H1 (cell line): Measurements from ENCODE around the gene NOS1AP. TPM values are rescaled to one million over a fixed set of nuclear protein-coding genes. Genes with fewer than 3 reads are reported as not detected.

Experiments
- CTCF ChIA-PET: fragments of 300-600 bp; sonication (Branson Sonifier 250); formaldehyde crosslinking; loops from one replicate; lab custom pipeline; 2021; ENCODE audit not compliant: partially characterized antibody; lab: Charles Lee
- POLR2A ChIA-PET: fragments of 300-600 bp; sonication (Branson Sonifier 250); formaldehyde crosslinking; loops from one replicate; lab custom pipeline; 2021; ENCODE audit warnings: inconsistent platforms; ENCODE audit not compliant: partially characterized antibody; lab: Charles Lee
- DNase-seq, 2 experiments: peaks; one replicate each; pipeline versions ENCODE4 v3.0.0 to v3.0.0-alpha.2; 2010 to 2022; ENCODE audit warnings: low spot score in 2 of 2, low read depth in 1 of 2, mixed read lengths in 1 of 2
- FAIRE-seq: peaks from 2 replicates; lab custom pipeline; 2011; peaks lifted over from hg19 to GRCh38; lab: Jason Lieb, UNC
- H2AFZ ChIP-seq: 2 replicates; pipeline ENCODE4 v1.8.1; 2012; ENCODE audit warnings: low read length, inconsistent platforms
- H2AK5ac ChIP-seq: 2 replicates; pipeline ENCODE4 v1.6.1; 2013; ENCODE audit warnings: low read depth, low read length
- H2BK120ac ChIP-seq: replicated peaks from 2 replicates; pipeline ENCODE3; 2013; ENCODE audit warnings: low read depth, low read length, inconsistent platforms
- H2BK12ac ChIP-seq: 2 replicates; pipeline ENCODE4 v1.6.1; 2013; ENCODE audit warnings: low read depth, low read length
- H2BK15ac ChIP-seq: 2 replicates; pipeline ENCODE4 v1.6.1; 2013; ENCODE audit warnings: low read length
- H2BK20ac ChIP-seq: 2 replicates; pipeline ENCODE4 v1.6.1; 2013; ENCODE audit warnings: low read length
- H2BK5ac ChIP-seq: 2 replicates; pipeline ENCODE4 v1.6.1; 2013; ENCODE audit warnings: low read depth, low read length
- H3K14ac ChIP-seq: 2 replicates; pipeline ENCODE4 v1.6.1; 2013; ENCODE audit warnings: inconsistent platforms; ENCODE audit not compliant: insufficient read length
- H3K18ac ChIP-seq: 2 replicates; pipeline ENCODE4 v1.6.1; 2013; ENCODE audit warnings: low read length; ENCODE audit errors: extremely low read depth
- H3K23ac ChIP-seq: 2 replicates; pipeline ENCODE4 v1.6.1; 2013; ENCODE audit warnings: inconsistent platforms; ENCODE audit not compliant: insufficient read length
- H3K23me2 ChIP-seq: 2 replicates; pipeline ENCODE4 v1.6.1; 2013; ENCODE audit warnings: low read depth, low read length
- H3K27ac ChIP-seq: 2 replicates; pipeline ENCODE4 v1.6.1; 2011; ENCODE audit warnings: low read depth, low read length, inconsistent platforms
- H3K27me3 ChIP-seq, 4 experiments: replicated peaks in 1 of 4; 1 replicate in 1 of 4; 2 replicates in 3 of 4; pipeline versions ENCODE4 v1.6.1 to v1.8.1; 2011 to 2013; ENCODE audit warnings: low read length in 3 of 4, mild to moderate bottlenecking in 3 of 4, inconsistent platforms in 2 of 4, mixed read lengths in 2 of 4, moderate library complexity in 1 of 4; ENCODE audit not compliant: control insufficient read depth in 3 of 4, insufficient read depth in 3 of 4; ENCODE audit errors: extremely low read depth in 1 of 4
- H3K36me3 ChIP-seq, 4 experiments: 2 replicates each; pipeline versions ENCODE4 v1.6.1 to v1.8.1; 2011 to 2013; ENCODE audit warnings: mild to moderate bottlenecking in 4 of 4, low read length in 3 of 4, moderate library complexity in 2 of 4, control low read depth in 1 of 4, inconsistent platforms in 1 of 4; ENCODE audit not compliant: insufficient read depth in 4 of 4, control insufficient read depth in 2 of 4
- H3K4ac ChIP-seq: replicated peaks from 2 replicates; pipeline ENCODE3; 2013; ENCODE audit warnings: low read length, low read depth, mixed read lengths, inconsistent platforms; ENCODE audit not compliant: insufficient read length
- H3K4me1 ChIP-seq, 4 experiments: replicated peaks in 1 of 4; 1 replicate in 1 of 4; 2 replicates in 3 of 4; pipeline versions ENCODE4 v1.6.1 to v1.8.1; 2011 to 2013; ENCODE audit warnings: low read length in 3 of 4, inconsistent platforms in 2 of 4, mixed read lengths in 1 of 4; ENCODE audit not compliant: insufficient read depth in 4 of 4, control insufficient read depth in 3 of 4
- H3K4me2 ChIP-seq, 2 experiments: 2 replicates each; pipeline versions ENCODE4 v1.6.1 to v1.8.1; 2011 to 2013; ENCODE audit warnings: low read depth in 2 of 2, low read length in 2 of 2, control low read depth in 1 of 2, inconsistent platforms in 1 of 2, mild to moderate bottlenecking in 1 of 2; ENCODE audit not compliant: insufficient read depth in 1 of 2
- H3K4me3 ChIP-seq, 4 experiments: fragments of 200-600, 300-600 bp in 1 of 4; sonication (generic), shearing (Covaris generic), sonication (Bioruptor Twin) in 1 of 4; 2 replicates each; pipeline versions ENCODE4 v1.5.1 to v1.8.1; 2011 to 2016; ENCODE audit warnings: low read length in 4 of 4, low read depth in 3 of 4, control low read depth in 2 of 4, inconsistent platforms in 2 of 4, mild to moderate bottlenecking in 2 of 4, mixed read lengths in 1 of 4, moderate library complexity in 1 of 4; ENCODE audit not compliant: insufficient read depth in 2 of 4; ENCODE audit errors: extremely low read depth in 1 of 4
- H3K56ac ChIP-seq: replicated peaks from 2 replicates; pipeline ENCODE3; 2013; ENCODE audit warnings: low read depth, mild to moderate bottlenecking, mixed read lengths, low read length, inconsistent platforms; ENCODE audit not compliant: insufficient read length
- H3K79me1 ChIP-seq: 2 replicates; pipeline ENCODE4 v1.6.1; 2013; ENCODE audit warnings: low read depth, low read length, control low read depth
- H3K79me2 ChIP-seq, 2 experiments: 2 replicates each; pipeline versions ENCODE4 v1.6.1 to v1.8.1; 2012 to 2013; ENCODE audit warnings: low read length in 2 of 2, mild to moderate bottlenecking in 2 of 2, inconsistent platforms in 1 of 2; ENCODE audit not compliant: insufficient read depth in 2 of 2, control insufficient read depth in 1 of 2
- H3K9ac ChIP-seq, 4 experiments: replicated peaks in 1 of 4; 1 replicate in 1 of 4; 2 replicates in 3 of 4; pipeline versions ENCODE4 v1.6.1 to v1.8.1; 2011 to 2013; ENCODE audit warnings: low read depth in 3 of 4, low read length in 3 of 4, control low read depth in 2 of 4, mild to moderate bottlenecking in 2 of 4, moderate library complexity in 2 of 4, inconsistent platforms in 1 of 4; ENCODE audit errors: extremely low read depth in 1 of 4
- H3K9me3 ChIP-seq, 2 experiments: 2 replicates each; pipeline versions ENCODE4 v1.6.1 to v1.8.1; 2012 to 2013; ENCODE audit warnings: mild to moderate bottlenecking in 2 of 2, moderate library complexity in 2 of 2, control low read depth in 1 of 2, inconsistent platforms in 1 of 2, low read depth in 1 of 2, low read length in 1 of 2, mixed read lengths in 1 of 2; ENCODE audit not compliant: insufficient read depth in 2 of 2
- H4K20me1 ChIP-seq, 2 experiments: replicated peaks in 1 of 2; 2 replicates each; pipeline versions ENCODE3 to v1.8.1; 2011 to 2013; ENCODE audit warnings: inconsistent platforms in 2 of 2, low read length in 2 of 2, mild to moderate bottlenecking in 1 of 2; ENCODE audit not compliant: insufficient read depth in 2 of 2, control insufficient read depth in 1 of 2
- H4K5ac ChIP-seq: 2 replicates; pipeline ENCODE4 v1.6.1; 2013; ENCODE audit warnings: low read length, low read depth, mixed read lengths, inconsistent platforms; ENCODE audit not compliant: insufficient read length
- H4K8ac ChIP-seq: 2 replicates; pipeline ENCODE4 v1.8.0; 2013; ENCODE audit warnings: mild to moderate bottlenecking, moderate library complexity, low read length, inconsistent platforms; ENCODE audit not compliant: insufficient read depth; ENCODE audit errors: extremely low read depth
- H4K91ac ChIP-seq: replicated peaks from 2 replicates; pipeline ENCODE3; 2013; ENCODE audit warnings: low read length, mixed read lengths, inconsistent platforms; ENCODE audit not compliant: insufficient read length
- CTCF ChIP-seq, 3 experiments: IDR thresholded peaks; 1 replicate in 2 of 3; 2 replicates in 1 of 3; pipeline versions ENCODE4 v1.5.1 to v1.6.1; 2011; ENCODE audit warnings: low read length in 3 of 3, mild to moderate bottlenecking in 3 of 3, inconsistent platforms in 2 of 3, low read depth in 1 of 3, moderate library complexity in 1 of 3; ENCODE audit not compliant: insufficient read depth in 1 of 3; ENCODE audit errors: control extremely low read depth in 1 of 3
- KDM5A ChIP-seq: fragments of 200-600 bp; IDR thresholded peaks from 2 replicates; pipeline ENCODE4 v1.7.1; 2012; ENCODE audit warnings: mild to moderate bottlenecking, low read length, inconsistent platforms, mixed read lengths
- MAX ChIP-seq: IDR thresholded peaks from 2 replicates; pipeline ENCODE4 v1.6.1; 2012; ENCODE audit warnings: inconsistent platforms
- POLR2AphosphoS5 ChIP-seq: IDR thresholded peaks from 2 replicates; pipeline ENCODE4 v1.6.1; 2011; ENCODE audit warnings: low read depth, low read length
- RAD21 ChIP-seq, 2 experiments: IDR thresholded peaks in 1 of 2; conservative IDR thresholded peaks in 1 of 2; 2 replicates each; pipeline ENCODE4 v1.6.1; 2011; ENCODE audit warnings: low read depth in 2 of 2, low read length in 2 of 2, improper control_type of control experiment in 1 of 2, inconsistent platforms in 1 of 2, mild to moderate bottlenecking in 1 of 2, moderate library complexity in 1 of 2
- SIRT6 ChIP-seq: IDR thresholded peaks from one replicate; pipeline ENCODE4 v1.7.1; 2012; ENCODE audit warnings: low read length, inconsistent platforms
- SP4 ChIP-seq: IDR thresholded peaks from 2 replicates; pipeline ENCODE4 v1.6.1; 2012; ENCODE audit warnings: low read length, inconsistent platforms
- WGBS, 2 experiments: shearing (Covaris generic) in 1 of 2; methylation state at CpG; one replicate each; pipeline versions ENCODE4 v1.1.6 to v1.1.7; 2013 to 2015; ENCODE audit warnings: low lambda C conversion rate in 2 of 2, mixed read lengths in 2 of 2, inconsistent platforms in 1 of 2, low coverage in 1 of 2, missing lambda C conversion rate in 1 of 2; ENCODE audit not compliant: insufficient replicate concordance in 2 of 2, insufficient coverage in 1 of 2, insufficient read length in 1 of 2; ENCODE audit errors: extremely low coverage in 1 of 2, missing lambda C conversion rate in 1 of 2; 5-methylcytosine and 5-hydroxymethylcytosine counted together
- polyA plus RNA-seq, 7 experiments: library from polyadenylated mRNA; depleted of rRNA in 3 of 7; stranded (reverse) in 5 of 7; unstranded in 2 of 7; fragments of >200 nt in 5 of 7; fragments of 200-250 nt in 2 of 7; gene quantifications; 1 replicate in 5 of 7; 2 replicates in 1 of 7; 4 replicates in 1 of 7; pipeline versions ENCODE4 v1.2.1 to v1.2.3, GENCODE V29; 2011 to 2013; ENCODE audit warnings: missing spikeins in 2 of 7, mixed read lengths in 2 of 7
- total RNA-seq: library from RNA; stranded (reverse); fragmentation: NEBNext Ultra II Directional; extraction: Animal tissue kit (Norgen Biotek cat#: 25700); gene quantifications from 2 replicates; pipeline ENCODE4 v1.2.1, GENCODE V29; 2021

Gene NOS1AP
- total and polyA plus RNA-seq, 2 of the 8 experiments (the other 6 are each of a cell fraction or from before 2014, with no cell fraction given), result 2.4 to 12.1 TPM

GRCh38 chr1:162276493-162276892 is 207.0 kb downstream of the NOS1AP start:
- Histone ChIP-seq H2AFZ (no peak overlapping the region), H3K36me3 (no peaks in the 10 kb centered on the region), H4K8ac (no peak overlapping the region), H3K4me1 (no peaks in the 10 kb centered on the region), H4K5ac (no peak overlapping the region), H2BK20ac (no peak overlapping the region), H2BK12ac (no peak overlapping the region), H3K4me2 (no peak overlapping the region), H3K9ac (no peak overlapping the region), H3K9me3 (no peaks in the 10 kb centered on the region), H4K20me1 (no peaks in the 10 kb centered on the region), H2BK120ac (no peak overlapping the region), H2BK5ac (no peak overlapping the region), H4K91ac (no peak overlapping the region), H3K4me3 (no peak overlapping the region), H3K27me3 (no peaks in the 10 kb centered on the region), H3K27ac (no peak overlapping the region), H3K79me1 (no peaks in the 10 kb centered on the region), H3K79me2 (peaks cover 0 to 2% of the 10 kb centered on the region in 2 experiments; a peak in 1 of 4 replicates), H3K14ac (no peak overlapping the region), H2BK15ac (no peak overlapping the region), H2AK5ac (no peak overlapping the region), H3K23me2 (no peaks in the 10 kb centered on the region), H3K56ac (no peak overlapping the region), H3K18ac (no peak overlapping the region), H3K4ac (no peak overlapping the region), H3K23ac (no peak overlapping the region)
- no peak for DNase-seq
- FAIRE-seq, result peak; percentile 32
- WGBS, 2 experiments, result 91% methylated on average over 1 of the region's 1 CpG; no CpG with 5 or more reads in 1 of the 2 experiments
- CTCF ChIA-PET, result interaction anchor here (0.6 to 3.0 kb wide), 15 partner anchors 9 to 225 kb away, joined by 3 to 13 read pairs (median 4); no protein-coding TSS in a partner anchor
- POLR2A ChIA-PET, result no interaction called here
- TF ChIP-seq RAD21 (IDR thresholded peaks at IDR 0.05 in 1 of 2, conservative IDR thresholded peaks at IDR 0.05 in 1 of 2; ENCODE audit: low read depth in 2 of 2, low read length in 2 of 2) (peak; percentile 61 to 63), SIRT6 (no peak), KDM5A (no peak), CTCF (IDR thresholded peaks at IDR 0.05; ENCODE audit: control extremely low read depth in 1 of 3, insufficient read depth in 1 of 3, low read depth in 1 of 3, low read length in 3 of 3) (peak in 2 of 3 experiments; percentile 15 to 34; a peak in 2 of 4 replicates), SP4 (no peak), POLR2AphosphoS5 (no peak), MAX (no peak)
